A549 (cell line): ENCODE measurements around the gene FBLN1. TPM values are rescaled to one million over a fixed set of nuclear protein-coding genes. Genes with fewer than 3 reads are reported as not detected.
"Not testable (repeated sequence)": the region's sequence is repeated elsewhere in the genome, so short reads cannot be mapped to it uniquely, and the experiment has no call there.

ENCODE experiments used
- ATAC-seq, 2 experiments: fragments of 200-7000 bp in 1 of 2; fragments of >200 bp in 1 of 2; cut with Nextera tagmentation in 1 of 2; cut with Tn5 transposase in 1 of 2; 3 replicates each; pipeline versions ENCODE4 v1.8.0 to v1.9.1; 2018 to 2020; ENCODE audit warnings: mild to moderate bottlenecking in 1 of 2, moderate library complexity in 1 of 2
- CTCF ChIA-PET: fragments of 300-600 bp; sonication (Branson Sonifier 250); formaldehyde crosslinking; extraction: SDS; loops from one replicate; lab custom pipeline; 2021; ENCODE audit warnings: antibody characterized with exemption, inconsistent platforms; lab: Yijun Ruan, JAX
- POLR2A ChIA-PET: fragments of 350-600 bp; formaldehyde crosslinking; extraction: SDS; loops from one replicate; lab custom pipeline; 2021; ENCODE audit warnings: antibody characterized with exemption, inconsistent platforms; lab: Yijun Ruan, JAX
- DNase-seq, 2 experiments: peaks; one replicate each; pipeline versions ENCODE4 v3.0.0 to v3.0.0-alpha.2; 2011 to 2016; ENCODE audit warnings: low read depth in 1 of 2, low spot score in 1 of 2
- FAIRE-seq: peaks from 2 replicates; lab custom pipeline; 2011; peaks lifted over from hg19 to GRCh38; lab: Jason Lieb, UNC
- H3K27ac ChIP-seq, 2 experiments: fragments of >200 bp; sonication (Bioruptor Twin); formaldehyde crosslinking; 3 replicates each; pipeline ENCODE4 v1.5.1; 2016 to 2017
- H3K4me1 ChIP-seq: fragments of >200 bp; sonication (Bioruptor Twin); formaldehyde crosslinking; 3 replicates; pipeline ENCODE4 v1.6.1; 2016
- H3K4me2 ChIP-seq: fragments of >200 bp; sonication (Bioruptor Twin); formaldehyde crosslinking; 3 replicates; pipeline ENCODE4 v1.6.1; 2016
- H3K4me3 ChIP-seq: fragments of >200 bp; sonication (Bioruptor Twin); formaldehyde crosslinking; 3 replicates; pipeline ENCODE4 v1.5.1; 2016
- H3K9me3 ChIP-seq: fragments of >200 bp; sonication (Bioruptor Twin); formaldehyde crosslinking; 3 replicates; pipeline ENCODE4 v1.6.1; 2016
- CHD2 ChIP-seq: fragments of 150-350 bp; IDR thresholded peaks from 2 replicates; pipeline ENCODE4 v1.6.1; 2014; ENCODE audit warnings: low read length; ENCODE audit not compliant: partially characterized antibody
- ELK1 ChIP-seq: fragments of 150-350 bp; IDR thresholded peaks from 2 replicates; pipeline ENCODE4 v1.6.1; 2014; ENCODE audit warnings: low read depth, mild to moderate bottlenecking, low read length
- EP300 ChIP-seq, 2 experiments: fragments of >200 bp; sonication (Bioruptor Twin); formaldehyde crosslinking; IDR thresholded peaks; 2 replicates in 1 of 2; 3 replicates in 1 of 2; pipeline ENCODE4 v1.6.1; 2016 to 2017
- ESRRA ChIP-seq: fragments of 150-350 bp; IDR thresholded peaks from 2 replicates; pipeline ENCODE4 v1.6.1; 2014; ENCODE audit warnings: mild to moderate bottlenecking, low read length, borderline replicate concordance
- FOSB ChIP-seq: fragments of 250-450 bp; sonication (Bioruptor Pico); IDR thresholded peaks from 2 replicates; pipeline ENCODE4 v1.5.0; 2020; ENCODE audit warnings: mild to moderate bottlenecking, moderate library complexity
- FOXS1 ChIP-seq: fragments of 250-450 bp; sonication (Bioruptor Pico); IDR thresholded peaks from 2 replicates; pipeline ENCODE4 v1.5.0; 2020; ENCODE audit warnings: mild to moderate bottlenecking, moderate library complexity
- HEYL ChIP-seq: fragments of 250-450 bp; sonication (Bioruptor Pico); IDR thresholded peaks from 2 replicates; pipeline ENCODE4 v1.8.0; 2021; ENCODE audit warnings: mild to moderate bottlenecking, moderate library complexity
- HOXB5 ChIP-seq: fragments of 250-450 bp; sonication (Bioruptor Pico); IDR thresholded peaks from 2 replicates; pipeline ENCODE4 v1.5.0; 2020; ENCODE audit warnings: mild to moderate bottlenecking, moderate library complexity
- MAX ChIP-seq: IDR thresholded peaks from 2 replicates; pipeline ENCODE4 v1.6.1; 2012
- MAZ ChIP-seq: fragments of 150-350 bp; IDR thresholded peaks from 2 replicates; pipeline ENCODE4 v1.6.1; 2014; ENCODE audit warnings: antibody characterized with exemption, low read depth, low read length, borderline replicate concordance
- NFE2L2 ChIP-seq: fragments of 150-350 bp; conservative IDR thresholded peaks from 2 replicates; pipeline ENCODE4 v1.6.1; 2014; ENCODE audit warnings: low read length
- NPAS2 ChIP-seq: fragments of 250-450 bp; sonication (Bioruptor Pico); IDR thresholded peaks from 2 replicates; pipeline ENCODE4 v1.8.0; 2022; ENCODE audit warnings: mild to moderate bottlenecking, moderate library complexity, borderline replicate concordance
- NR3C1 ChIP-seq: fragments of >200 bp; sonication (Bioruptor Twin); formaldehyde crosslinking; IDR thresholded peaks from 3 replicates; pipeline ENCODE4 v1.6.1; 2017
- RAD21 ChIP-seq, 2 experiments: fragments of >200 bp in 1 of 2; sonication (Bioruptor Twin) in 1 of 2; formaldehyde crosslinking in 1 of 2; IDR thresholded peaks in 1 of 2; conservative IDR thresholded peaks in 1 of 2; 2 replicates in 1 of 2; 3 replicates in 1 of 2; pipeline ENCODE4 v1.6.1; 2012 to 2018; ENCODE audit warnings: inconsistent platforms in 1 of 2
- RARB ChIP-seq: fragments of 250-450 bp; sonication (Bioruptor Pico); IDR thresholded peaks from 2 replicates; pipeline ENCODE4 v1.8.0; 2021; ENCODE audit warnings: mild to moderate bottlenecking, moderate library complexity
- RCOR1 ChIP-seq: fragments of 150-350 bp; IDR thresholded peaks from 2 replicates; pipeline ENCODE4 v1.6.1; 2014; ENCODE audit warnings: antibody characterized with exemption, low read length, low read depth
- SMC3 ChIP-seq: fragments of >200 bp; sonication (Bioruptor Twin); formaldehyde crosslinking; IDR thresholded peaks from 3 replicates; pipeline ENCODE4 v1.6.1; 2018; ENCODE audit warnings: inconsistent platforms
- TP53 ChIP-seq: fragments of 250-450 bp; sonication (Bioruptor Pico); IDR thresholded peaks from 2 replicates; pipeline ENCODE4 v1.5.0; 2021; ENCODE audit warnings: mild to moderate bottlenecking, moderate library complexity
- USF2 ChIP-seq: fragments of 450-650 bp; IDR thresholded peaks from 2 replicates; pipeline ENCODE4 v1.6.1; 2014; ENCODE audit warnings: antibody characterized with exemption
- ZC3H11A ChIP-seq: fragments of 450-650 bp; IDR thresholded peaks from 2 replicates; pipeline ENCODE4 v1.6.1; 2014; ENCODE audit warnings: antibody characterized with exemption, mild to moderate bottlenecking
- ZFP36 ChIP-seq: fragments of 450-650 bp; IDR thresholded peaks from 2 replicates; pipeline ENCODE4 v1.6.1; 2014; ENCODE audit warnings: borderline replicate concordance; ENCODE audit not compliant: partially characterized antibody
- ZSCAN20 ChIP-seq: fragments of 250-450 bp; sonication (Bioruptor Pico); IDR thresholded peaks from 2 replicates; pipeline ENCODE4 v1.8.0; 2022; ENCODE audit warnings: mild to moderate bottlenecking, moderate library complexity
- WGBS: methylation state at CpG from one replicate; pipeline ENCODE4 v1.1.6; 2017; ENCODE audit errors: missing lambda C conversion rate; 5-methylcytosine and 5-hydroxymethylcytosine counted together
- polyA plus RNA-seq, 4 experiments: library from polyadenylated mRNA; depleted of rRNA in 3 of 4; stranded (reverse); fragments of >200 nt; fragmentation: RNase III in 1 of 4; extraction: RNeasy Plus Mini Kit Qiagen cat#74134 plus additional on column Dnase treatment in 1 of 4; gene quantifications; 2 replicates in 3 of 4; 3 replicates in 1 of 4; pipeline ENCODE4 v1.2.3, GENCODE V29; 2011 to 2017

Gene FBLN1
- polyA plus RNA-seq, 2 of the 4 experiments (the other 2 are of a cell fraction): 18.2 to 32.7 TPM

- no peak overlapping the region for H3K4me3 ChIP-seq
- TF ChIP-seq USF2: no peak
- no peak for TF ChIP-seq NR3C1
- no peak for TF ChIP-seq NFE2L2
- no peak for TF ChIP-seq ZFP36
- TF ChIP-seq TP53 (CRISPR knock-in tag): no peak
- TF ChIP-seq HOXB5 (CRISPR knock-in tag): no peak
- no peak for TF ChIP-seq FOXS1 (CRISPR knock-in tag)
- no peak for TF ChIP-seq EP300 (IDR thresholded peaks at IDR 0.05)
- TF ChIP-seq MAX: no peak
- no peak for TF ChIP-seq ELK1
- no peak for TF ChIP-seq CHD2
- TF ChIP-seq ZC3H11A: no peak
- no peak for TF ChIP-seq FOSB (CRISPR knock-in tag)
- no peak for TF ChIP-seq RAD21 (conservative IDR thresholded peaks at IDR 0.05 in 1 of 2, IDR thresholded peaks at IDR 0.05 in 1 of 2)
- TF ChIP-seq RARB (CRISPR knock-in tag): no peak
- TF ChIP-seq ESRRA: no peak
- no peak overlapping the region for H3K4me2 ChIP-seq
- H3K27ac ChIP-seq: no peak overlapping the region
- DNase-seq: no peak
- no peak for FAIRE-seq
- POLR2A ChIA-PET: no interaction called here
- H3K9me3 ChIP-seq: no peaks in the 10 kb centered on the region
- ATAC-seq: no peak
- CTCF ChIA-PET: interaction anchor here (1.0 to 1.3 kb wide), 2 partner anchors 18 to 32 kb away, joined by 3 read pairs; no protein-coding TSS in a partner anchor
- 81% methylated on average over 4 of the region's 4 CpGs for WGBS
- no peaks in the 10 kb centered on the region for H3K4me1 ChIP-seq
These were observed 31.9 kb downstream of the FBLN1 start for GRCh38 chr22:45534339-45535192.

- FAIRE-seq (no peak), DNase-seq (no peak), ATAC-seq (no peak)
- no peaks in the 10 kb centered on the region for H3K4me1 ChIP-seq
- WGBS: 80% methylated on average over 7 of the region's 7 CpGs
- no peak overlapping the region for H3K27ac ChIP-seq
- no peak overlapping the region for H3K4me2 ChIP-seq
- no peak overlapping the region for H3K4me3 ChIP-seq
- CTCF ChIA-PET: interaction anchor here (1.4 kb wide), 1 partner anchor 19 kb away, joined by 5 read pairs; no protein-coding TSS in a partner anchor
- POLR2A ChIA-PET: no interaction called here
- H3K9me3 ChIP-seq: no peaks in the 10 kb centered on the region
- TF ChIP-seq MAZ: no peak
- no peak for TF ChIP-seq RCOR1
- TF ChIP-seq SMC3: no peak
- no peak for TF ChIP-seq HEYL
- TF ChIP-seq NPAS2 (CRISPR knock-in tag): no peak
- no peak for TF ChIP-seq ZSCAN20 (CRISPR knock-in tag)
- TF ChIP-seq ELK1: no peak
These were observed 32.6 kb downstream of the FBLN1 start for GRCh38 chr22:45535290-45535689.

GRCh38 chr22:45535835-45536234 is 33.2 kb downstream of the FBLN1 start:
- H3K4me1 ChIP-seq, ATAC-seq, DNase-seq, H3K4me3 ChIP-seq, POLR2A ChIA-PET, H3K9me3 ChIP-seq, H3K4me2 ChIP-seq, FAIRE-seq, H3K27ac ChIP-seq: not testable (repeated sequence)
- 90% methylated on average over 6 of the region's 6 CpGs for WGBS
- CTCF ChIA-PET: interaction anchor here (1.4 kb wide), 1 partner anchor 18 kb away, joined by 5 read pairs; no protein-coding TSS in a partner anchor
